ENCODE measurements around the gene TSC22D4. TPM values are rescaled to one million over a fixed set of nuclear protein-coding genes. Genes with fewer than 3 reads are reported as not detected.

Gene TSC22D4
- total RNA-seq, 1 donor from 2014 or later: 51.8 TPM

GRCh38 chr7:100428199-100428966, 50.6 kb downstream of the TSC22D4 start, which contains the start of gene ZCWPW1:
ZCWPW1 (minus strand) TSS chr7:100428703; CDS start chr7:100420649, 8,054 bp downstream.
- peaks cover 25% of the 10 kb centered on the region for H3K4me1 ChIP-seq
- H3K36me3 ChIP-seq: peaks cover 13% of the 10 kb centered on the region
- ATAC-seq (peak; percentile 79), DNase-seq (peak; percentile 99)
- no peaks in the 10 kb centered on the region for H3K9me3 ChIP-seq
- TF ChIP-seq CTCF (IDR thresholded peaks at IDR 0.05): no peak
- peak within 1 kb of the TSS; percentile 90 for H3K4me3 ChIP-seq
- no peaks in the 10 kb centered on the region for H3K27me3 ChIP-seq
- intact Hi-C loops (cut with DNase I): no loop called here
- peak within 1 kb of the TSS; percentile 100 for H3K27ac ChIP-seq

DNA sequence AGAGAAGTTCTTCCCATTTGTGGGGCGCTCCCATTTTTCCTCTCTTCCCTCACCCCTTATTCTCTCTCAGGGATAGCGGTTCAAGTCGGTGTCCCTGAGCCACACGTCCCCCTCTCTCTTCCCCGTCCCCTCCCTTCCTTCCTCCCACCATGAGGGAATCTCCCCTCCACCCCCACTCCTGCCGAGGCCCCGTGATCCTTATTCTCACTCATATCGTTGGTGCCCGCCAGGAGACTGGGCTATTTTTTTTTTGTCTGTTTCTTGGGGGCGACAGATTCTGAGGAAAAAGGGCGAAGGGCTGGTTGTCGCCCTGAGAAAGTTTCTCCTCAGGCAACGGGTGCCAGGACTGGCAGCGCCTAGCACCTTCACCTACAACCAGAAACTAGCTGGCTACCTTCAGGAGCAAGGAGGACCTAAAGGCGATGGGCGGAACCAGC, 51.2 kb downstream of the TSC22D4 start:
- Histone ChIP-seq H3K9me3 (no peaks in the 10 kb centered on the region), H3K4me1 (peaks cover 24% of the 10 kb centered on the region), H3K27me3 (no peaks in the 10 kb centered on the region), H3K36me3 (peaks cover 7% of the 10 kb centered on the region), H3K4me3 (peak overlapping the region; percentile 90), H3K27ac (peak overlapping the region; percentile 100)
- ATAC-seq (no peak), DNase-seq (no peak)
- intact Hi-C loops (cut with DNase I): no loop called here
- TF ChIP-seq CTCF (IDR thresholded peaks at IDR 0.05): no peak

- no peaks in the 10 kb centered on the region for H3K36me3 ChIP-seq
- H3K27ac ChIP-seq: no peak overlapping the region
- H3K4me3 ChIP-seq: no peak overlapping the region
- no peaks in the 10 kb centered on the region for H3K27me3 ChIP-seq
- peaks cover 16% of the 10 kb centered on the region for H3K4me1 ChIP-seq
- no peaks in the 10 kb centered on the region for H3K9me3 ChIP-seq
- ATAC-seq (no peak), DNase-seq (no peak)
- intact Hi-C loops (cut with DNase I): no loop called here
- no peak for TF ChIP-seq CTCF (IDR thresholded peaks at IDR 0.05)
These were observed 52.5 kb downstream of the TSC22D4 start for GRCh38 chr7:100426516-100426915.

DNA sequence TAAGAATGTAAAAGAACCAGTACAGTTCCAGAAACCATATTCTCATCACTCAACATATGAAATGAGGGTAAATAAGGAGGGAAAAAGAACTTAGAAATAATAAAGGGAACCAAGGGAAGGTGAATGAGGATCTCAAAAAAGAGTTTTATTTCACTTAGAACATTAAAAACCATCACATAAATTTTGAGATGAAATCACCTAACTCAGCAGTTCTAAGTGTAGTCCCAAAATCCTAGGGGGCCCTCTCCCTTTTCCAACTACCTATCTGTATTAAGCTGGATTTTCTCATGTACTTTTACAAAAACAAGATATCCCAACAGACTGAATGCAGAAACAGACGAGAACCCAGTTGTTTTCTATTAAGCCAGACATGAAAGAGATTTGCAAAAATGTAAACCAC, 53.7 kb downstream of the TSC22D4 start:
- no peak for ATAC-seq
- H3K4me3 ChIP-seq: no peak overlapping the region
- H3K36me3 ChIP-seq: no peaks in the 10 kb centered on the region
- no peak for TF ChIP-seq CTCF (IDR thresholded peaks at IDR 0.05)
- intact Hi-C loops (cut with DNase I): no loop called here
- H3K27me3 ChIP-seq: no peaks in the 10 kb centered on the region
- DNase-seq: no peak
- H3K4me1 ChIP-seq: peaks cover 5% of the 10 kb centered on the region
- no peak overlapping the region for H3K27ac ChIP-seq
- H3K9me3 ChIP-seq: no peaks in the 10 kb centered on the region

DNA sequence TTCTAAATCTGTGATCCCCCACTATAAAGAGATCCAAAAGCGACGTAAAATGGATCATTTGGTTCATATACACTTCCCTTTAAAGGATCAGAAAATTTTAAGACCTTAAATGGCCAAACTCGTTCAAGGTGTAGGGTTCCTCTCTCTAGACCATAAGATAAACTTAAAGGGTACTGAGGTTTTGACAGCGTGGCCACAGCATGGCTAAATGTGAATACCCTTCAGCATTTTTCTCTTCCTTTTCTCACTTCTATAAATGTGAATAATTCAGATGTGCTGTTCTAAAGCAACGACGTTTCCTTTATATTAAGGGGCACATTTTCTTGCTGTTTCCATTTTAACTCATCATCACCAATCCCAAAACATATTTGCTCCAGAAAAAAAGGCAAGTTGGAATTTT, 55.7 kb downstream of the TSC22D4 start:
- Histone ChIP-seq H3K36me3 (no peaks in the 10 kb centered on the region), H3K4me1 (peaks cover 5% of the 10 kb centered on the region), H3K27ac (no peak overlapping the region), H3K4me3 (no peak overlapping the region), H3K27me3 (no peaks in the 10 kb centered on the region), H3K9me3 (no peaks in the 10 kb centered on the region)
- intact Hi-C loops (cut with DNase I): no loop called here
- TF ChIP-seq CTCF (IDR thresholded peaks at IDR 0.05): no peak
- no peak for ATAC-seq
- no peak for DNase-seq
